Measurements from ENCODE around the gene ZNF526. TPM values are rescaled to one million over a fixed set of nuclear protein-coding genes. Genes with fewer than 3 reads are reported as not detected.

Gene ZNF526
- total and polyA plus RNA-seq, 9 of the 15 experiments (the other 6 are each of a cell fraction or from before 2014, with no cell fraction given) = 1.3 to 17.9 (median 6.2) TPM

DNA sequence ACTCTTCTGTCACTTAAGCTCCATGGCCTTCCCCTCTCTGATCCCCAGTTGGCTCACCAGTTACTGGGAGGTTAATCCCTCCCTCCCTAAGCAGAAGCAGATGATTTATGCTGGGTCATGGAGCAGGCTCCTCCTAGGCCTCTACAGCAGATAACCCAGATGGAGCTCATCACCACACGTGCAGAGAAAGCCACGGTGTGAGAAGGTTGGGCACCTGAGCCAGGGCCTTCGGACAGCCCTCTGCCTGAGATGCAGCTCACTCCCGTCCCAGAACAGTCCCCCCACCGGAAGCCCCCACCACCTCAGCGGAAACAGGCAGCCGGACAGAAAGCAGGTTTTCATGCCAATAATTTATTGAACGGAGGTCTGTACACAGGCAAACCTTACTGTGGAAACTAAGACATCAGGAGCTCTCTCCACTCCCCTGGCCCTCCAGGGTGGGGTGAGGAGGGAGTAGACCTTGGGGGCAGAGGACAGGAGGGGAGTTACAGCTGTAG is 9.8 kb downstream of the ZNF526 start (continued):
- TF ChIP-seq, protein P1, sequence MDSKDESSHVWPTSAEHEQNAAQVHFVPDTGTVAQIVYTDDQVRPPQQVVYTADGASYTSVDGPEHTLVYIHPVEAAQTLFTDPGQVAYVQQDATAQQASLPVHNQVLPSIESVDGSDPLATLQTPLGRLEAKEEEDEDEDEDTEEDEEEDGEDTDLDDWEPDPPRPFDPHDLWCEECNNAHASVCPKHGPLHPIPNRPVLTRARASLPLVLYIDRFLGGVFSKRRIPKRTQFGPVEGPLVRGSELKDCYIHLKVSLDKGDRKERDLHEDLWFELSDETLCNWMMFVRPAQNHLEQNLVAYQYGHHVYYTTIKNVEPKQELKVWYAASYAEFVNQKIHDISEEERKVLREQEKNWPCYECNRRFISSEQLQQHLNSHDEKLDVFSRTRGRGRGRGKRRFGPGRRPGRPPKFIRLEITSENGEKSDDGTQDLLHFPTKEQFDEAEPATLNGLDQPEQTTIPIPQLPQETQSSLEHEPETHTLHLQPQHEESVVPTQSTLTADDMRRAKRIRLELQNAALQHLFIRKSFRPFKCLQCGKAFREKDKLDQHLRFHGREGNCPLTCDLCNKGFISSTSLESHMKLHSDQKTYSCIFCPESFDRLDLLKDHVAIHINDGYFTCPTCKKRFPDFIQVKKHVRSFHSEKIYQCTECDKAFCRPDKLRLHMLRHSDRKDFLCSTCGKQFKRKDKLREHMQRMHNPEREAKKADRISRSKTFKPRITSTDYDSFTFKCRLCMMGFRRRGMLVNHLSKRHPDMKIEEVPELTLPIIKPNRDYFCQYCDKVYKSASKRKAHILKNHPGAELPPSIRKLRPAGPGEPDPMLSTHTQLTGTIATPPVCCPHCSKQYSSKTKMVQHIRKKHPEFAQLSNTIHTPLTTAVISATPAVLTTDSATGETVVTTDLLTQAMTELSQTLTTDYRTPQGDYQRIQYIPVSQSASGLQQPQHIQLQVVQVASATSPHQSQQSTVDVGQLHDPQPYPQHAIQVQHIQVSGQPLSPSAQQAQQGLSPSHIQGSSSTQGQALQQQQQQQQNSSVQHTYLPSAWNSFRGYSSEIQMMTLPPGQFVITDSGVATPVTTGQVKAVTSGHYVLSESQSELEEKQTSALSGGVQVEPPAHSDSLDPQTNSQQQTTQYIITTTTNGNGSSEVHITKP (IDR thresholded peaks at IDR 0.05; ENCODE audit: partially characterized antibody) = no peak
- TF ChIP-seq MAFG (tag; conservative IDR thresholded peaks at IDR 0.05) (peak; percentile 74), CHD2 (IDR thresholded peaks at IDR 0.05; ENCODE audit: low read depth, low read length) (no peak), ZSCAN32 (CRISPR knock-in tag; IDR thresholded peaks at IDR 0.05) (no peak), ZNF507 (tag; conservative IDR thresholded peaks at IDR 0.05) (no peak), MTA2 (IDR thresholded peaks at IDR 0.05; ENCODE audit: low read depth) (no peak), HCFC1 (IDR thresholded peaks at IDR 0.05; ENCODE audit: low read depth, low read length) (no peak), THRA (IDR thresholded peaks at IDR 0.05) (no peak), ETV6 (IDR thresholded peaks at IDR 0.05; ENCODE audit: borderline replicate concordance in 1 of 2, low read depth in 2 of 2, low read length in 1 of 2) (no peak), ETV6 (CRISPR knock-in tag; IDR thresholded peaks at IDR 0.05; ENCODE audit: borderline replicate concordance) (no peak)
- TF ChIP-seq, protein P2, sequence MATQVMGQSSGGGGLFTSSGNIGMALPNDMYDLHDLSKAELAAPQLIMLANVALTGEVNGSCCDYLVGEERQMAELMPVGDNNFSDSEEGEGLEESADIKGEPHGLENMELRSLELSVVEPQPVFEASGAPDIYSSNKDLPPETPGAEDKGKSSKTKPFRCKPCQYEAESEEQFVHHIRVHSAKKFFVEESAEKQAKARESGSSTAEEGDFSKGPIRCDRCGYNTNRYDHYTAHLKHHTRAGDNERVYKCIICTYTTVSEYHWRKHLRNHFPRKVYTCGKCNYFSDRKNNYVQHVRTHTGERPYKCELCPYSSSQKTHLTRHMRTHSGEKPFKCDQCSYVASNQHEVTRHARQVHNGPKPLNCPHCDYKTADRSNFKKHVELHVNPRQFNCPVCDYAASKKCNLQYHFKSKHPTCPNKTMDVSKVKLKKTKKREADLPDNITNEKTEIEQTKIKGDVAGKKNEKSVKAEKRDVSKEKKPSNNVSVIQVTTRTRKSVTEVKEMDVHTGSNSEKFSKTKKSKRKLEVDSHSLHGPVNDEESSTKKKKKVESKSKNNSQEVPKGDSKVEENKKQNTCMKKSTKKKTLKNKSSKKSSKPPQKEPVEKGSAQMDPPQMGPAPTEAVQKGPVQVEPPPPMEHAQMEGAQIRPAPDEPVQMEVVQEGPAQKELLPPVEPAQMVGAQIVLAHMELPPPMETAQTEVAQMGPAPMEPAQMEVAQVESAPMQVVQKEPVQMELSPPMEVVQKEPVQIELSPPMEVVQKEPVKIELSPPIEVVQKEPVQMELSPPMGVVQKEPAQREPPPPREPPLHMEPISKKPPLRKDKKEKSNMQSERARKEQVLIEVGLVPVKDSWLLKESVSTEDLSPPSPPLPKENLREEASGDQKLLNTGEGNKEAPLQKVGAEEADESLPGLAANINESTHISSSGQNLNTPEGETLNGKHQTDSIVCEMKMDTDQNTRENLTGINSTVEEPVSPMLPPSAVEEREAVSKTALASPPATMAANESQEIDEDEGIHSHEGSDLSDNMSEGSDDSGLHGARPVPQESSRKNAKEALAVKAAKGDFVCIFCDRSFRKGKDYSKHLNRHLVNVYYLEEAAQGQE (IDR thresholded peaks at IDR 0.05; ENCODE audit: borderline replicate concordance) = no peak
- TF ChIP-seq, protein P2 (CRISPR knock-in tag; IDR thresholded peaks at IDR 0.05; ENCODE audit: low read depth) = no peak
- TF ChIP-seq, protein P3, sequence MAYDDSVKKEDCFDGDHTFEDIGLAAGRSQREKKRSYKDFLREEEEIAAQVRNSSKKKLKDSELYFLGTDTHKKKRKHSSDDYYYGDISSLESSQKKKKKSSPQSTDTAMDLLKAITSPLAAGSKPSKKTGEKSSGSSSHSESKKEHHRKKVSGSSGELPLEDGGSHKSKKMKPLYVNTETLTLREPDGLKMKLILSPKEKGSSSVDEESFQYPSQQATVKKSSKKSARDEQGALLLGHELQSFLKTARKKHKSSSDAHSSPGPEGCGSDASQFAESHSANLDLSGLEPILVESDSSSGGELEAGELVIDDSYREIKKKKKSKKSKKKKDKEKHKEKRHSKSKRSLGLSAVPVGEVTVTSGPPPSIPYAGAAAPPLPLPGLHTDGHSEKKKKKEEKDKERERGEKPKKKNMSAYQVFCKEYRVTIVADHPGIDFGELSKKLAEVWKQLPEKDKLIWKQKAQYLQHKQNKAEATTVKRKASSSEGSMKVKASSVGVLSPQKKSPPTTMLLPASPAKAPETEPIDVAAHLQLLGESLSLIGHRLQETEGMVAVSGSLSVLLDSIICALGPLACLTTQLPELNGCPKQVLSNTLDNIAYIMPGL (CRISPR knock-in tag; IDR thresholded peaks at IDR 0.05) = no peak

All from K562 (cell line).